HG02798 (cell line): Measurements from ENCODE around the gene LBH.

ENCODE experiments used
- ATAC-seq: cut with Tn5 transposase; IDR thresholded peaks from one replicate; pipeline ENCODE4 v1.9.1; 2021; ENCODE audit warnings: mild to moderate bottlenecking; ENCODE audit not compliant: unreplicated experiment, poor library complexity

The LBH gene

GRCh38 chr2:30293303-30293921 lies 62.1 kb downstream of the LBH start:
- no peak for ATAC-seq

GRCh38 chr2:30294133-30294532 lies 62.8 kb downstream of the LBH start:
- no peak for ATAC-seq

GRCh38 chr2:30296496-30296895 lies 65.2 kb downstream of the LBH start:
- ATAC-seq, result no peak

GRCh38 chr2:30298302-30298701 lies 67.0 kb downstream of the LBH start:
- no peak for ATAC-seq

- ATAC-seq, result no peak
Observed at GRCh38 chr2:30300122-30300455, 68.8 kb downstream of the LBH start.

- no peak for ATAC-seq
Observed at GRCh38 chr2:30300456-30301221, 69.3 kb downstream of the LBH start.

- ATAC-seq, result no peak
Observed at GRCh38 chr2:30301551-30301950, 70.2 kb downstream of the LBH start.

- ATAC-seq, result no peak
Observed at GRCh38 chr2:30302566-30302965, 71.2 kb downstream of the LBH start.

- no peak for ATAC-seq
Observed at GRCh38 chr2:30303095-30303494, 71.8 kb downstream of the LBH start.

GRCh38 chr2:30305235-30305634 lies 73.9 kb downstream of the LBH start:
- no peak for ATAC-seq

- no peak for ATAC-seq
Observed at GRCh38 chr2:30306522-30306921, 75.2 kb downstream of the LBH start.

GRCh38 chr2:30308280-30308679 lies 76.9 kb downstream of the LBH start:
- no peak for ATAC-seq
